Astrocyte (in vitro differentiated cells and primary cell): Measurements from ENCODE around the gene FAM170B.

Experiments
- EZH2 ChIP-seq: IDR thresholded peaks from 2 replicates; pipeline ENCODE4 v1.6.1; 2012; ENCODE audit warnings: mild to moderate bottlenecking, low read length, inconsistent platforms; ENCODE audit not compliant: insufficient read depth
- TF ChIP-seq, protein P1 (sequence below): IDR thresholded peaks from 2 replicates; pipeline ENCODE4 v1.5.1; 2011; ENCODE audit warnings: low read depth, mild to moderate bottlenecking, inconsistent platforms, low read length, moderate library complexity; ENCODE audit not compliant: insufficient read depth

DNA sequence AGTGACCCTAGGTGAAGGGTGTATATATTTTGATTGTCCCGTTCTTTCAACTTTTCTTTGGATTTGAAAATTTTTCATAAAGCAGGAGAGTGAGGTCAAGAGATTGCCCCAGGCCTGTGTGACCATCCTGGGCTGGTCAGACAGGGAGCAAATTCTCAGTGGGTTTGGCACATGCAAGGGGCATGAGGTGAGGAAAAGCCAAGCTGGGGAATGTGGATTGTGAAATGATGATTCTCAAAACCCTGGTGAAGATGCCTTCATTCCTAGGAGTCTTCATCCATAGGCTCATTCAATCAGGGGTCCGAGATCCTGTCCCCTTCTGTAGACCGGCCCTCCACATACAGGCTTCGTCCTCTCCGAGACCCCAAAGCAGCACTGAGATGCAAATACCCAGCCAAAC is 27.0 kb upstream of the FAM170B start:
- TF ChIP-seq, protein P1, sequence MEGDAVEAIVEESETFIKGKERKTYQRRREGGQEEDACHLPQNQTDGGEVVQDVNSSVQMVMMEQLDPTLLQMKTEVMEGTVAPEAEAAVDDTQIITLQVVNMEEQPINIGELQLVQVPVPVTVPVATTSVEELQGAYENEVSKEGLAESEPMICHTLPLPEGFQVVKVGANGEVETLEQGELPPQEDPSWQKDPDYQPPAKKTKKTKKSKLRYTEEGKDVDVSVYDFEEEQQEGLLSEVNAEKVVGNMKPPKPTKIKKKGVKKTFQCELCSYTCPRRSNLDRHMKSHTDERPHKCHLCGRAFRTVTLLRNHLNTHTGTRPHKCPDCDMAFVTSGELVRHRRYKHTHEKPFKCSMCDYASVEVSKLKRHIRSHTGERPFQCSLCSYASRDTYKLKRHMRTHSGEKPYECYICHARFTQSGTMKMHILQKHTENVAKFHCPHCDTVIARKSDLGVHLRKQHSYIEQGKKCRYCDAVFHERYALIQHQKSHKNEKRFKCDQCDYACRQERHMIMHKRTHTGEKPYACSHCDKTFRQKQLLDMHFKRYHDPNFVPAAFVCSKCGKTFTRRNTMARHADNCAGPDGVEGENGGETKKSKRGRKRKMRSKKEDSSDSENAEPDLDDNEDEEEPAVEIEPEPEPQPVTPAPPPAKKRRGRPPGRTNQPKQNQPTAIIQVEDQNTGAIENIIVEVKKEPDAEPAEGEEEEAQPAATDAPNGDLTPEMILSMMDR, result no peak
- TF ChIP-seq EZH2, result no peak
